Esophagus muscularis mucosa (tissue), 4 donors: Measurements from ENCODE around the gene SPG11. TPM values are rescaled to one million over a fixed set of nuclear protein-coding genes. Genes with fewer than 3 reads are reported as not detected.

Source experiments
- DNase-seq: peaks from one replicate; pipeline ENCODE4 v3.0.0-alpha.2; 2017; ENCODE audit errors: extremely low spot score
- H3K27ac ChIP-seq, 4 donors: fragments of 200-600 bp; sonication (generic); replicated peaks in 1 of 4; 1 replicate in 3 of 4; 2 replicates in 1 of 4; pipeline ENCODE4 v1.5.1; 2016 to 2019; ENCODE audit warnings: mild to moderate bottlenecking in 1 of 4
- H3K27me3 ChIP-seq, 4 donors: fragments of 200-600 bp; sonication (generic); one replicate each; pipeline versions ENCODE4 v1.5.1 to v1.6.0; 2016 to 2019
- H3K36me3 ChIP-seq, 4 donors: fragments of 200-600 bp; sonication (generic); one replicate each; pipeline ENCODE4 v1.5.1; 2016 to 2019
- H3K4me1 ChIP-seq, 4 donors: fragments of 200-600 bp; sonication (generic); one replicate each; pipeline ENCODE4 v1.5.1; 2016 to 2019
- H3K4me3 ChIP-seq, 4 donors: fragments of 200-600 bp; sonication (generic); 1 replicate in 2 of 4; 2 replicates in 2 of 4; pipeline ENCODE4 v1.5.1; 2016 to 2019; ENCODE audit warnings: mild to moderate bottlenecking in 4 of 4, moderate library complexity in 1 of 4
- H3K9me3 ChIP-seq, 4 donors: fragments of 200-600 bp; sonication (generic); 1 replicate in 3 of 4; 2 replicates in 1 of 4; pipeline ENCODE4 v1.5.1; 2016 to 2019
- EP300 ChIP-seq: sonication (generic); formaldehyde crosslinking; IDR thresholded peaks from one replicate; pipeline ENCODE4 v1.6.1; 2017; ENCODE audit warnings: antibody characterized with exemption
- POLR2A ChIP-seq: fragments of 450-650 bp; IDR thresholded peaks from one replicate; pipeline ENCODE4 v1.6.1; 2017; ENCODE audit warnings: antibody characterized with exemption, moderate library complexity, mild to moderate bottlenecking, low read depth
- POLR2AphosphoS5 ChIP-seq, 2 donors: sonication (generic); formaldehyde crosslinking; IDR thresholded peaks; one replicate each; pipeline ENCODE4 v1.6.1; 2017; ENCODE audit warnings: antibody characterized with exemption in 2 of 2
- WGBS: methylation state at CpG from one replicate; pipeline ENCODE4 v1.1.5; 2018; 5-methylcytosine and 5-hydroxymethylcytosine counted together
- intact Hi-C: fragments of 100-400 bp; cut with DNase I; formaldehyde crosslinking; loops from one replicate; pipeline ENCODE4 v1.15.1; 2023
- total RNA-seq, 4 donors: library from RNA; depleted of rRNA; stranded (reverse); fragments of >200 nt; gene quantifications; one replicate each; pipeline versions ENCODE4 v1.1.0 to v1.2.1, GENCODE V29; 2016
- TF ChIP-seq, protein P1 (sequence below), 3 experiments: fragments of 200-600 bp in 2 of 3; fragments of 450-650 bp in 1 of 3; sonication (generic) in 2 of 3; IDR thresholded peaks; one replicate each; pipeline ENCODE4 v1.5.1; 2017 to 2019; ENCODE audit warnings: antibody characterized with exemption in 3 of 3, mild to moderate bottlenecking in 2 of 3, moderate library complexity in 1 of 3

Gene SPG11
- total RNA-seq, 4 donors from 2014 or later, result 40.4 to 80.6 (median 55.2) TPM

DNA sequence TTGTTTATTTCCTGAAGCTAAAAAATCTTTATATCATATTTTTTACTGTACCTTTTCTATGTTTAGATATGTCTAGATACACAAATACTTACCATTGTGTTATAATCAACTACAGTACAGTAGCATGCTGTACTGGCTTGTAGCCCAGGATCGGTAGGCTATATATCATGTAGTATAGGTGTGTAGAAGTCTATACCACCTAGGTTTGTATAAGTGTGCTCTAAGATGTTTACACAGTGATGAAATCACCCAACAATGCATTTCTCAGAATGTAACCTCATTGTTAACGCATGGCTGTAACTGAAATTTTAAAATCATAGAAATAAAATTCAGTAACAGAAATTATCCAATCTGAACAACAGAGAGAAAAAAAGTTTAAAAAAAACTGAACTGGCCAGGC is 83.4 kb downstream of the SPG11 start:
- Histone ChIP-seq H3K27ac (no peak overlapping the region), H3K4me3 (no peak overlapping the region), H3K27me3 (no peaks in the 10 kb centered on the region), H3K36me3 (peaks cover 27 to 64% (median 41%) of the 10 kb centered on the region in 4 donors), H3K4me1 (peaks cover 0 to 9% (median 3%) of the 10 kb centered on the region in 4 donors), H3K9me3 (no peaks in the 10 kb centered on the region)
- DNase-seq, result no peak
- 88% methylated on average over 2 of the region's 2 CpGs for WGBS
- intact Hi-C loops, result loop anchor here (10.0 kb wide), 1 partner anchor 155 kb away; the partner anchor contains the start of gene TRIM69
- TF ChIP-seq POLR2A, result no peak
- TF ChIP-seq POLR2AphosphoS5 (IDR thresholded peaks at IDR 0.05), result no peak
- TF ChIP-seq, protein P1, sequence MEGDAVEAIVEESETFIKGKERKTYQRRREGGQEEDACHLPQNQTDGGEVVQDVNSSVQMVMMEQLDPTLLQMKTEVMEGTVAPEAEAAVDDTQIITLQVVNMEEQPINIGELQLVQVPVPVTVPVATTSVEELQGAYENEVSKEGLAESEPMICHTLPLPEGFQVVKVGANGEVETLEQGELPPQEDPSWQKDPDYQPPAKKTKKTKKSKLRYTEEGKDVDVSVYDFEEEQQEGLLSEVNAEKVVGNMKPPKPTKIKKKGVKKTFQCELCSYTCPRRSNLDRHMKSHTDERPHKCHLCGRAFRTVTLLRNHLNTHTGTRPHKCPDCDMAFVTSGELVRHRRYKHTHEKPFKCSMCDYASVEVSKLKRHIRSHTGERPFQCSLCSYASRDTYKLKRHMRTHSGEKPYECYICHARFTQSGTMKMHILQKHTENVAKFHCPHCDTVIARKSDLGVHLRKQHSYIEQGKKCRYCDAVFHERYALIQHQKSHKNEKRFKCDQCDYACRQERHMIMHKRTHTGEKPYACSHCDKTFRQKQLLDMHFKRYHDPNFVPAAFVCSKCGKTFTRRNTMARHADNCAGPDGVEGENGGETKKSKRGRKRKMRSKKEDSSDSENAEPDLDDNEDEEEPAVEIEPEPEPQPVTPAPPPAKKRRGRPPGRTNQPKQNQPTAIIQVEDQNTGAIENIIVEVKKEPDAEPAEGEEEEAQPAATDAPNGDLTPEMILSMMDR (IDR thresholded peaks at IDR 0.05), result no peak
- no peak for TF ChIP-seq EP300

DNA sequence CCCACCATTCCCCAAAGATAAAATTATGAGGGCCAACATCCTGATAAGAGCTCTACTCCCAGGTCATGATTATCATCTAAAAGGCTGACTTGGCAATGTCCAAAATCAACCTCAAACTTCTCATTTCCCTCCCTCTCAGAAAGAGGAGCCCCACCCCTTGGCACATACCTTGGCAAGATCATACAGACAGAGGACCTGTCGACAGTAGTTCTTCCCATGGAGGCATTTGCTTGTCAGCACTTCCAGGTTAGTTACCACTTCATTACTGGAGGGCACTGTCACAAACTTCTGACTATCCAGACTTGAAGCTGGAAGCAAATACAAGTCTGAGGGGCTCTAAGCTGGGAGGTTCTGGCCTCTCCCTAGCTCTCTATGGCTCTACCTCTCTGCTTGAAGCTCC is 88.7 kb downstream of the SPG11 start:
- no peaks in the 10 kb centered on the region for H3K9me3 ChIP-seq
- H3K4me3 ChIP-seq, result no peak overlapping the region
- WGBS, result 93% methylated on average over 1 of the region's 1 CpG
- no peak for DNase-seq
- H3K27ac ChIP-seq, result no peak overlapping the region
- H3K27me3 ChIP-seq, result no peaks in the 10 kb centered on the region
- no peak for TF ChIP-seq POLR2A
- TF ChIP-seq EP300, result no peak
- no peak for TF ChIP-seq POLR2AphosphoS5 (IDR thresholded peaks at IDR 0.05)
- TF ChIP-seq, protein P1 (IDR thresholded peaks at IDR 0.05), result no peak
- intact Hi-C loops, result no loop called here
- H3K36me3 ChIP-seq, result peaks cover 11 to 63% (median 47%) of the 10 kb centered on the region in 4 donors
- H3K4me1 ChIP-seq, result peaks cover 0 to 9% (median 3%) of the 10 kb centered on the region in 4 donors

DNA sequence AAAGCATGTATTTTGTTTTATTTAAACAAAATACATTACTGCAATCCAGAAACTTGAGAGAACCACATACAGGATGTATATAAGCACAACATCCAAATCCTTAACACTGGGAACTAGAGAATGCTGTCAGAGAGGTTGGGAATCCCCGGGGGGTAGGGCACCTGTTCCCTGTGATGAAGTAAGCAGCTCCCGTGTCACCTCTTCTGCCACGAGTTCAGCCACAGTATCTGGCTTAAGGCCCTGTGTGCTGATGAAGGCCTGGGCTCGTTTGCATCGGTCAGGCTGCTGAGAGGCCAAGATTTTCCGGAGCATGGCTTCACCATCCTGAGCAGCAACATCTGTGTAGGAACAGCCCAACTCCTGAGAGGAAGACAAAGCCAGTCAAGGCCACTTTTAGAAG is 90.1 kb downstream of the SPG11 start:
- WGBS, result 91% methylated on average over 6 of the region's 6 CpGs
- peaks cover 0 to 2% (median under 1%) of the 10 kb centered on the region in 4 donors for H3K4me1 ChIP-seq
- no peak for TF ChIP-seq POLR2AphosphoS5 (IDR thresholded peaks at IDR 0.05)
- TF ChIP-seq EP300, result no peak
- TF ChIP-seq, protein P1 (IDR thresholded peaks at IDR 0.05), result no peak
- TF ChIP-seq POLR2A, result no peak
- no peaks in the 10 kb centered on the region for H3K27me3 ChIP-seq
- intact Hi-C loops, result no loop called here
- no peaks in the 10 kb centered on the region for H3K9me3 ChIP-seq
- no peak for DNase-seq
- peaks cover 11 to 75% (median 56%) of the 10 kb centered on the region in 4 donors for H3K36me3 ChIP-seq
- H3K4me3 ChIP-seq, result no peak overlapping the region
- no peak overlapping the region for H3K27ac ChIP-seq

DNA sequence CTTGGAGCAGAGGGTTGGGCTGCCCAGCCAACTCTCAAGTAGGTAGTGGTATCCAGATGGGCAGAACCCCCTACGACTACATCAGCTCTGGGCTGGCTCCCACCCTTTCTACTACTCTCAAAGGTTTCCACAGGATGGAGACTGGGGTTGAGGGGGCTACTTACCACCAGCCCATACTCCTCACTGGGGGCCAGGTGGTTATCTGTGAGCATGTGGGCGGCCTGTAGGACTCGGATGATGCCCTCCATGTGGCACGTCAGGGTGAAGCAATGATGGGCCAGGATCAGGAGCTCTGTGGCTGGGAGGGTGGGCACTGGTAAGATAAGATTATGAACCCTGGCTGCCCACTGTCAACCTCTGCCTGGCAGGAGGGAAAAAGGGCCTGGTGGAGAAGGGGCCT is 93.1 kb downstream of the SPG11 start:
- H3K27me3 ChIP-seq, result no peaks in the 10 kb centered on the region
- intact Hi-C loops, result no loop called here
- TF ChIP-seq POLR2A (no peak), POLR2AphosphoS5 (IDR thresholded peaks at IDR 0.05) (no peak)
- no peak overlapping the region for H3K4me3 ChIP-seq
- DNase-seq, result no peak
- H3K27ac ChIP-seq, result peak overlapping the region in 1 of 4 donors; percentile 26
- peaks cover 0 to 5% (median 2%) of the 10 kb centered on the region in 4 donors for H3K9me3 ChIP-seq
- WGBS, result 98% methylated on average over 4 of the region's 4 CpGs
- no peaks in the 10 kb centered on the region for H3K4me1 ChIP-seq
- H3K36me3 ChIP-seq, result peaks cover 32 to 94% (median 83%) of the 10 kb centered on the region in 4 donors

DNA sequence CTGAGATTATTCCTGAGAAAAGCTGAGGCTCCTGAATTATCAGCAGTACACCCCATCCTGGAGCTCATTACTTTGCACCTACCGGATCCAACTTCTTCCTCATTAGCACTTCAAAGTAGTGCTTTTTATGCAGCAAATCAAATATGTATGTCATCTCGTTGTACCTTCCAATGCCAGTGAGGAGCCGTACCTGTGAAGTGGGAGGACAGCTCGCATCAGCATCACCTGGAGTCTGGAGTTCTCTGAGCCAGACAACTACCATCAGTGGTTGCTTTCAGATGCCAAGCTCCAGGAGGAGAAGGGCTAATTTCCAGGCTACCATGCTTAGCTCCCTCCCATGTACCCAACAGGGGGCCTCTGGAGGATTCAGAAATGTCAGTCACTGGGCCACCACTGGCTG is 94.1 kb downstream of the SPG11 start:
- Histone ChIP-seq H3K4me3 (no peak overlapping the region), H3K4me1 (no peaks in the 10 kb centered on the region), H3K36me3 (peaks cover 43 to 98% (median 87%) of the 10 kb centered on the region in 4 donors), H3K27ac (no peak overlapping the region), H3K27me3 (no peaks in the 10 kb centered on the region), H3K9me3 (peaks cover 0 to 5% (median 2%) of the 10 kb centered on the region in 4 donors)
- TF ChIP-seq EP300, result no peak
- WGBS, result 98% methylated on average over 4 of the region's 4 CpGs
- DNase-seq, result no peak
- intact Hi-C loops, result no loop called here

DNA sequence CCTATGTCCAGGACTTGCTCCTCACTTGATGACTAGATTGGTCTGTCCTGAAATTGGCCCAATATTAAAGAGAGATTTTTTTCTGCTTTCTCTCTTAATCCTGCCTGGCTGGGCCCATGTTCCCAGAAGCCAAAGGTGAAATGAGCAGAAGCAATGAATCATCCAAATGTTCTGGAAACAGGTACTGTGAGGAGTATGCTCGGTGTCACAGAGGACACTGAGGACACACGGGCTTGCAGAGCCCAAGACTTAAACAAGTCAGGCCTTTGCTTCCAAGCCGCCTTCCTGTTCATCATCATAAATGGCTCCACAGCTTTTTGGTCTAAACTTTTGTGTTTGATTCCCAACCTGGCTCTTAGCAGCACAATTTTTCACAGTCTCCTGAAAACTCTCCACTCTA is 95.1 kb downstream of the SPG11 start:
- 72% methylated on average over 3 of the region's 3 CpGs for WGBS
- intact Hi-C loops, result no loop called here

More for the DNA sequence above, 95.1 kb downstream of the SPG11 start:
- Histone ChIP-seq H3K9me3 (peaks cover 0 to 5% (median 2%) of the 10 kb centered on the region in 4 donors), H3K4me1 (no peaks in the 10 kb centered on the region), H3K27ac (peak overlapping the region in 1 of 4 donors; percentile 22), H3K27me3 (no peaks in the 10 kb centered on the region), H3K36me3 (peaks cover 53 to 98% (median 87%) of the 10 kb centered on the region in 4 donors), H3K4me3 (no peak overlapping the region)
- DNase-seq, result no peak
- TF ChIP-seq POLR2A (no peak), POLR2AphosphoS5 (IDR thresholded peaks at IDR 0.05) (peak in 1 of 2 donors; percentile 3)
